Fibroblast of lung (primary cell): ENCODE data around the gene ECEL1. TPM values are rescaled to one million over a fixed set of nuclear protein-coding genes. Genes with fewer than 3 reads are reported as not detected.

ENCODE experiments used
- DNase-seq, 2 donors: peaks; one replicate each; pipeline versions ENCODE4 v3.0.0 to v3.0.0-alpha.2; 2010; ENCODE audit warnings: low read depth in 2 of 2
- H2AFZ ChIP-seq: 2 replicates; pipeline ENCODE4 v1.5.1; 2012; ENCODE audit warnings: low read length, control low read depth, inconsistent platforms
- H3K27ac ChIP-seq: 2 replicates; pipeline ENCODE4 v1.5.1; 2011; ENCODE audit warnings: low read length, control low read depth; ENCODE audit not compliant: insufficient read depth
- H3K27me3 ChIP-seq: 2 replicates; pipeline ENCODE4 v1.5.1; 2011; ENCODE audit warnings: mild to moderate bottlenecking, low read length; ENCODE audit not compliant: control insufficient read depth, insufficient read depth
- H3K36me3 ChIP-seq: 2 replicates; pipeline ENCODE4 v1.5.1; 2011; ENCODE audit warnings: low read length; ENCODE audit not compliant: control insufficient read depth, insufficient read depth
- H3K4me1 ChIP-seq: 2 replicates; pipeline ENCODE4 v1.5.1; 2011; ENCODE audit warnings: low read length; ENCODE audit not compliant: control insufficient read depth, insufficient read depth; ENCODE audit errors: extremely low read depth
- H3K4me2 ChIP-seq: 2 replicates; pipeline ENCODE4 v1.5.1; 2011; ENCODE audit warnings: low read length, control low read depth; ENCODE audit not compliant: insufficient read depth; ENCODE audit errors: extremely low read depth
- H3K4me3 ChIP-seq, 4 experiments: fragments of 200-600 bp in 1 of 4; sonication (generic) in 1 of 4; replicated peaks in 1 of 4; 2 replicates each; pipeline ENCODE4 v1.5.1; 2011 to 2016; ENCODE audit warnings: low read length in 4 of 4, low read depth in 3 of 4, mild to moderate bottlenecking in 3 of 4, control low read depth in 2 of 4, inconsistent platforms in 1 of 4, mixed read lengths in 1 of 4; ENCODE audit not compliant: insufficient read depth in 1 of 4; ENCODE audit errors: control extremely low read depth in 1 of 4
- H3K79me2 ChIP-seq: 2 replicates; pipeline ENCODE4 v1.5.1; 2012; ENCODE audit warnings: mild to moderate bottlenecking, low read length, inconsistent platforms; ENCODE audit not compliant: control insufficient read depth, insufficient read depth
- H3K9ac ChIP-seq: 2 replicates; pipeline ENCODE4 v1.5.1; 2011; ENCODE audit warnings: mild to moderate bottlenecking, low read length, control low read depth; ENCODE audit not compliant: insufficient read depth
- H3K9me3 ChIP-seq: 2 replicates; pipeline ENCODE4 v1.5.1; 2012; ENCODE audit warnings: low read depth, low read length; ENCODE audit not compliant: control insufficient read depth, insufficient read depth
- H4K20me1 ChIP-seq: 2 replicates; pipeline ENCODE4 v1.5.1; 2011; ENCODE audit warnings: low read length; ENCODE audit not compliant: control insufficient read depth, insufficient read depth; ENCODE audit errors: extremely low read depth
- EZH2 ChIP-seq: IDR thresholded peaks from 2 replicates; pipeline ENCODE4 v1.5.1; 2012; ENCODE audit warnings: low read length, control low read depth, mild to moderate bottlenecking; ENCODE audit errors: missing control alignments
- polyA plus RNA-seq, 2 donors: library from polyadenylated mRNA; depleted of rRNA in 1 of 2; stranded (reverse) in 1 of 2; unstranded in 1 of 2; fragments of >200 nt; gene quantifications; 2 replicates each; pipeline ENCODE4 v1.2.1, GENCODE V29; 2011 to 2012; ENCODE audit warnings: missing spikeins in 1 of 2
- total RNA-seq: library from RNA; depleted of rRNA; stranded (reverse); fragments of >200 nt; gene quantifications from 2 replicates; pipeline ENCODE4 v1.2.1, GENCODE V29; 2014
- TF ChIP-seq, protein P1 (sequence below), 2 donors: IDR thresholded peaks in 1 of 2; conservative IDR thresholded peaks in 1 of 2; 1 replicate in 1 of 2; 2 replicates in 1 of 2; pipeline ENCODE4 v1.5.1; 2011 to 2012; ENCODE audit warnings: low read length in 2 of 2, control low read depth in 1 of 2, inconsistent platforms in 1 of 2, low read depth in 1 of 2, mild to moderate bottlenecking in 1 of 2

Gene ECEL1
- total and polyA plus RNA-seq, 2 donors (not counting 1 experiment from before 2014, with no cell fraction given) = not detected

DNA sequence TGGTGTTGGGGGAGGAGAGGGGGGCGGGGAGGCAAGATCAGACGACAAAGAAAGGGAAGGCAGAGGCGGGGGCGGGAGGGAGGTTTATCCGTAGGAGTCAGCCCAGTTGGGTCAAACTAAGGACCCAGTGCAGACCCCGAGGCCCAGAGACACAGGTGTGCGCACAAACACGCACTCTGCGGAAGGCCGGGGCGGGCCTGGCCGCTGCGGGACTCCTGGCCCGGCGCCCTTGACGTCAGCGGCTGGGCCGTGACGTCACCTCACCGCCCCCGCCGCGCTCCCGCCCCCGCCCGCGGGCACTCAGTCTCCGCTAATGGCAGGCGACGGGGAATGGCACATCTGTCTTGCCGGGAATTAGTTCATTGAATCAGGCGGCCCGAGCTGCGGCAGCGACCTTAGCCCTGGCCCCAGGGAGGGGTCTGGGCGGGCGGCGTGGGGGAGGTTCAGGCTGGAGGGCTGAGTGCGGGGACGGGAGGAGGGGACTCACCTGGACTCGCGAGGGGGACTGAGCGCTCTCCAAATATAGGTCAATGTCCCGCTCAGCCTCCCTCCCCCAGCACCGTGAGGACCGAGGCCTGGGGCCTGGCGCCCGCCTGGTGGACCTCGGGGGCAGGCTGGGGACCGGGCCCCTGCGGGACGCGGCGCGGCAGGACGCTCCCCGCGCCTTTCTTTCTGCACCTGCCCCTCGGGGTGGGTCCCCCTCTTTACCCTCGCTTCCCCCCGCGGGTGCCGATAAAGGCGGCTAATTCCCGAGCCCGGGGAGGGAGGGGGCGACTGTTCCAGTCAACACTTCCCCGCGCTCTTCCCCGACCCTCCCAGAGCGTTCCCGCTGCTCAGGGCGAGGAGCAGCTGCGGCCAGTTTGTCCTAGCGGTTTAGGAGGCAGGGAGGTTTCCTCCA lies 15.5 kb upstream of the ECEL1 start:
- H4K20me1 ChIP-seq = no peaks in the 10 kb centered on the region
- H2AFZ ChIP-seq = no peak overlapping the region
- no peak overlapping the region for H3K27ac ChIP-seq
- peak; percentile 15 to 38 for DNase-seq
- no peaks in the 10 kb centered on the region for H3K36me3 ChIP-seq
- peak overlapping the region; percentile 25 for H3K4me2 ChIP-seq
- peaks cover 21% of the 10 kb centered on the region for H3K27me3 ChIP-seq
- no peak overlapping the region for H3K9ac ChIP-seq
- TF ChIP-seq, protein P1, sequence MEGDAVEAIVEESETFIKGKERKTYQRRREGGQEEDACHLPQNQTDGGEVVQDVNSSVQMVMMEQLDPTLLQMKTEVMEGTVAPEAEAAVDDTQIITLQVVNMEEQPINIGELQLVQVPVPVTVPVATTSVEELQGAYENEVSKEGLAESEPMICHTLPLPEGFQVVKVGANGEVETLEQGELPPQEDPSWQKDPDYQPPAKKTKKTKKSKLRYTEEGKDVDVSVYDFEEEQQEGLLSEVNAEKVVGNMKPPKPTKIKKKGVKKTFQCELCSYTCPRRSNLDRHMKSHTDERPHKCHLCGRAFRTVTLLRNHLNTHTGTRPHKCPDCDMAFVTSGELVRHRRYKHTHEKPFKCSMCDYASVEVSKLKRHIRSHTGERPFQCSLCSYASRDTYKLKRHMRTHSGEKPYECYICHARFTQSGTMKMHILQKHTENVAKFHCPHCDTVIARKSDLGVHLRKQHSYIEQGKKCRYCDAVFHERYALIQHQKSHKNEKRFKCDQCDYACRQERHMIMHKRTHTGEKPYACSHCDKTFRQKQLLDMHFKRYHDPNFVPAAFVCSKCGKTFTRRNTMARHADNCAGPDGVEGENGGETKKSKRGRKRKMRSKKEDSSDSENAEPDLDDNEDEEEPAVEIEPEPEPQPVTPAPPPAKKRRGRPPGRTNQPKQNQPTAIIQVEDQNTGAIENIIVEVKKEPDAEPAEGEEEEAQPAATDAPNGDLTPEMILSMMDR (conservative IDR thresholded peaks at IDR 0.05 in 1 of 2, IDR thresholded peaks at IDR 0.05 in 1 of 2; ENCODE audit: low read depth in 1 of 2, low read length in 2 of 2) = no peak
- peak; percentile 83 for TF ChIP-seq EZH2
- no peaks in the 10 kb centered on the region for H3K9me3 ChIP-seq
- H3K4me3 ChIP-seq = peak overlapping the region in 1 of 4 experiments; percentile 25
- no peaks in the 10 kb centered on the region for H3K79me2 ChIP-seq
- H3K4me1 ChIP-seq = no peaks in the 10 kb centered on the region

DNA sequence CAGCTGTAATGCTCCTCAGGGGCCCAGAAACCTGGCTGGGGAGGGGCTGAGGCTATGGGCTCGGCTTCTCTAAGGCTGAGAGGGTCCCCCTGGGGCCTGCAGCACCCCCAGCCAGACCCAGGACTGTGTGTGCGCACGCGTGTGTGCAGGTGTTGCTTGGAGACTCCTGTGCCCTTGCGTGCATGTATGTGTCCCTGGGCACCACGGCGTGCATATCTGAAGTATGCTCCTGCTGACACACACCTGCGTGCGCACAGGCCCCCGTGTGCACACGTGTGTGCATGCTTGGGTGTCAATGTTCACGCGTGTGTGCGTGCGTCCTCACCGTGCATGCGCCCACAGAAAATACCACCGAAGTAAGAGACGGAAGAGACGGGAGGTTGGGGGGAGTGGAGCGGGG lies 14.9 kb upstream of the ECEL1 start:
- H3K4me3 ChIP-seq = no peak overlapping the region
- no peak overlapping the region for H3K27ac ChIP-seq
- H3K79me2 ChIP-seq = no peaks in the 10 kb centered on the region
- no peak overlapping the region for H2AFZ ChIP-seq
- TF ChIP-seq, protein P1 (conservative IDR thresholded peaks at IDR 0.05 in 1 of 2, IDR thresholded peaks at IDR 0.05 in 1 of 2; ENCODE audit: low read depth in 1 of 2, low read length in 2 of 2) = no peak
- no peak for TF ChIP-seq EZH2
- no peaks in the 10 kb centered on the region for H3K4me1 ChIP-seq
- H3K9ac ChIP-seq = no peak overlapping the region
- H4K20me1 ChIP-seq = no peaks in the 10 kb centered on the region
- H3K4me2 ChIP-seq = no peak overlapping the region
- DNase-seq = no peak
- no peaks in the 10 kb centered on the region for H3K9me3 ChIP-seq
- peaks cover 21% of the 10 kb centered on the region for H3K27me3 ChIP-seq
- no peaks in the 10 kb centered on the region for H3K36me3 ChIP-seq

DNA sequence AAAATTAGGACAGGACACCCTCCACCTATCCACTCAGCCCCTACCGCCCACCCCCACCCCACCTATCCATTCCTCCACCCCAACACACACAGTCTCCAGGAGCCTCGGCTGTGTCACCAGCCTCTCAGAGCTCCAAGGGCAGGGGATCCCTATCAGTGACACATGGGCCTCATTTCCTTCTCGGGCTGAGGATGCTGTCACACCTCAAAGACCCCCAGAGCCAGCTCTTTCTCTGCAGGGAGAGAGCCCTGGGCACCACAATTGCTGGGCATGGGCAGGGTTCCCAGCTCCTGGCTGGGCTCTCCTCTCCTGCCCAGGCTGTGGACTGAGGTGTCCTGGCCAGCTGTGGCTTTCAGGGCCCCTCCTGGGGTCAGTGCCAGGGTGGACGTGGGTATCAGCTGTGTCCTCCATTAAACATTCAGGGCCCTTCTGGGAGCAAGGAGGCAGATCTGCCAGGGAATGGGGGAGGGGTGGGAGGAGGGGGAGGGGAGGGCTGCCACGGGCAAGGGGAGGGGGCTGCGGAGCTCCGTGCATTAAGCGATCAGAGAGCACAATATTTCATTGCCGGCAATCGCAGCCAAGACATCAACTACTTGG lies 14.3 kb upstream of the ECEL1 start:
- Histone ChIP-seq H3K27me3 (peaks cover 21% of the 10 kb centered on the region), H3K36me3 (no peaks in the 10 kb centered on the region), H4K20me1 (no peaks in the 10 kb centered on the region), H3K4me2 (no peak overlapping the region), H3K4me1 (no peaks in the 10 kb centered on the region), H3K9me3 (no peaks in the 10 kb centered on the region), H3K9ac (no peak overlapping the region), H3K27ac (no peak overlapping the region), H3K4me3 (no peak overlapping the region), H2AFZ (no peak overlapping the region), H3K79me2 (no peaks in the 10 kb centered on the region)
- no peak for DNase-seq
- TF ChIP-seq EZH2 = no peak
- TF ChIP-seq, protein P1 (conservative IDR thresholded peaks at IDR 0.05 in 1 of 2, IDR thresholded peaks at IDR 0.05 in 1 of 2; ENCODE audit: low read depth in 1 of 2, low read length in 2 of 2) = no peak
